HAP-1 (cell line): Measurements from ENCODE around the gene MT1F.

Experiments used
- DNase-seq, 2 experiments: peaks; one replicate each; pipeline ENCODE4 v3.0.0-alpha.2; 2016 to 2020; ENCODE audit warnings: low spot score in 2 of 2
- H3K27me3 ChIP-seq: fragments of 250-450 bp; sonication (Bioruptor Pico); 2 replicates; pipeline ENCODE4 v1.5.1; 2020; ENCODE audit warnings: low read depth, mild to moderate bottlenecking, moderate library complexity
- H3K36me3 ChIP-seq: fragments of 250-450 bp; sonication (Bioruptor Pico); replicated peaks from 2 replicates; pipeline ENCODE4 v1.5.1; 2020; ENCODE audit warnings: mild to moderate bottlenecking
- H3K4me1 ChIP-seq: fragments of 250-450 bp; sonication (Bioruptor Pico); 2 replicates; pipeline ENCODE4 v1.5.1; 2020; ENCODE audit warnings: mild to moderate bottlenecking
- H3K4me3 ChIP-seq: fragments of 250-450 bp; sonication (Bioruptor Pico); 2 replicates; pipeline ENCODE4 v1.5.1; 2020; ENCODE audit warnings: mild to moderate bottlenecking, moderate library complexity
- H3K9me3 ChIP-seq: fragments of 250-450 bp; sonication (Bioruptor Pico); 2 replicates; pipeline ENCODE4 v1.5.1; 2020; ENCODE audit warnings: mild to moderate bottlenecking, moderate library complexity
- in situ Hi-C: fragments of 300-500 bp; cut with MboI; formaldehyde crosslinking; loops from 3 replicates; pipeline ENCODE4 v1.14.3; 2020; ENCODE audit warnings: low sequenced_read_pairs, inconsistent platforms, mixed read lengths

The MT1F gene

DNA sequence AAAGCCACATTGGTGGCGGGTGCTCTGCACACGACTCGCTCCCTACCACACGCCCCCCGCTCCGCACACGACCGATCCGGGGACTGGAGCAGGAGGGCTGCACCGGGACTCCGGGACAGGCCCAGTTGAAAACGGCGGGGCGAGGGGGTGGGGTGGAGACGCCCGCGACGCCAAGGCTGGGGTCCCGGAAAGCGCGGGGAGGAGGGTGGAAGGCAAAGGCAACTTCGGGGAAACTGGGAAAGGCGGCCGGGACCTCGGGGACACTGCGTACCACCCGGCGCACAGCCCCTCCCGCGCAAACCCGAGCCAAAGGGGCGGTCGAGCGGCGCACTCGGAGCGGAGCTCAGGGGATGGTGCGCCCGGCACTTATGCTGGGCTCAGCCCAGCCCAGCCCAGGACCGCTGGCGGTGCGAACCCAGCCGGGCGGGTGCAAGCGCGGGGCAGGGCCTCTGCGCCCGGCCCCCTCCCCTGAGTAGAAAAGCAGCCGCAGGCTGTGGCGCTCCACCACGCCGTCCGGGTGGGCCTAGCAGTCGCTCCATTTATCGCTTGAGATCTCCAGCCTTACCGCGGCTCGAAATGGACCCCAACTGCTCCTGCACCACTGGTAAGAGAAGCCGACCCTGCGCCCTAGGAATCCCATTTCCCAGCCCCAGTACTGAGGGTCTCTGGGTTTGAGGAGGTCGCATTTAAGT is 25.5 kb upstream of the MT1F start, which contains the start of gene MT1M:
MT1M (plus strand) TSS at position 504 of the 692 bp plus-strand sequence; CDS start at position 577, 73 bp downstream.
- no peaks in the 10 kb centered on the region for H3K36me3 ChIP-seq
- H3K4me3 ChIP-seq: peak within 1 kb of the TSS; percentile 36
- no peaks in the 10 kb centered on the region for H3K9me3 ChIP-seq
- H3K4me1 ChIP-seq: peaks cover 18% of the 10 kb centered on the region
- in situ Hi-C loops: no loop called here
- DNase-seq: peak; percentile 54 to 71
- no peaks in the 10 kb centered on the region for H3K27me3 ChIP-seq

DNA sequence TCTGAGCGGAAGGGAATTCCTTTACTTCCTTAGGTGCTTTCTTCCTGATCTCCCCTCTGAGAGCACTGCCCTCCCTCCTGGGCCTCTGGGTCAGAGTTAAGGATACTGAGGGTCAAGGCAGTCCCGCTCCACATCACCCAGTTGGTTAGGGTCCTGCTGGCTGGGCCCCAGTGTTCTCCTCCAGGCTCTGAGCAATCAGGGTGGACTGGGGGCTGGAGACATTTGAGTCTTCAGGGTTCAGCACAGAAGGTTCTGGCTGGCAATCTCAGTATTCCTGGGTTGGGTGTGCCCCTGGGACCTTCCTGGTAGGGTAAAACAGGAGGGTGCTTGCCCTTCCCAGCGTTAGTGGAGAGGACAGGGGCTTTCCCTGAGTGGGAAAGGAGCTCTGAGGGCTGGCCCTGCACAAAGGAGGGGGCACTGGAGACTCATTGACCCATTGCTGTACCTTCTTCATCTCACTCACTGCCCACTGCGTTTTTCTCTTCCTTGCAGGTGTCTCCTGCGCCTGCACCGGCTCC is 24.9 kb upstream of the MT1F start:
- Histone ChIP-seq H3K9me3 (no peaks in the 10 kb centered on the region), H3K36me3 (no peaks in the 10 kb centered on the region), H3K4me1 (peaks cover 16% of the 10 kb centered on the region), H3K27me3 (no peaks in the 10 kb centered on the region), H3K4me3 (peak overlapping the region; percentile 36)
- in situ Hi-C loops: no loop called here
- no peak for DNase-seq

DNA sequence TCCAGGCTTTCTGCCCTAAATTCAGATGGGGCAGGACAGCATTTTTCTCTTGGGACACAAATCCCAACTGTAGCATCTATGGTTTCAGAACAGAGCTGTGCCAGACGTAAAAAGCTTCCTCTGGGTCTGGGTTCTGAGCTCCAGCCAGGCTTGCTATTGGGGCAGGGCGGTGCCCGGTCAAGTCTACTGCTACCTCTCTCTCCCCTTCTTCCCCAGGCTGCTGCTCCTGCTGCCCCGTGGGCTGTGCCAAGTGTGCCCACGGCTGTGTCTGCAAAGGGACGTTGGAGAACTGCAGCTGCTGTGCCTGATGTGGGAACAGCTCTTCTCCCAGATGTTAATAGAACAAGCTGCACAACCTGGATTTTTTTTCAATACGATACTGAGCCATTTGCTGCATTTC is 24.2 kb upstream of the MT1F start:
- DNase-seq: no peak
- H3K27me3 ChIP-seq: no peaks in the 10 kb centered on the region
- H3K4me3 ChIP-seq: no peak overlapping the region
- in situ Hi-C loops: no loop called here
- no peaks in the 10 kb centered on the region for H3K9me3 ChIP-seq
- no peaks in the 10 kb centered on the region for H3K36me3 ChIP-seq
- peaks cover 16% of the 10 kb centered on the region for H3K4me1 ChIP-seq

DNA sequence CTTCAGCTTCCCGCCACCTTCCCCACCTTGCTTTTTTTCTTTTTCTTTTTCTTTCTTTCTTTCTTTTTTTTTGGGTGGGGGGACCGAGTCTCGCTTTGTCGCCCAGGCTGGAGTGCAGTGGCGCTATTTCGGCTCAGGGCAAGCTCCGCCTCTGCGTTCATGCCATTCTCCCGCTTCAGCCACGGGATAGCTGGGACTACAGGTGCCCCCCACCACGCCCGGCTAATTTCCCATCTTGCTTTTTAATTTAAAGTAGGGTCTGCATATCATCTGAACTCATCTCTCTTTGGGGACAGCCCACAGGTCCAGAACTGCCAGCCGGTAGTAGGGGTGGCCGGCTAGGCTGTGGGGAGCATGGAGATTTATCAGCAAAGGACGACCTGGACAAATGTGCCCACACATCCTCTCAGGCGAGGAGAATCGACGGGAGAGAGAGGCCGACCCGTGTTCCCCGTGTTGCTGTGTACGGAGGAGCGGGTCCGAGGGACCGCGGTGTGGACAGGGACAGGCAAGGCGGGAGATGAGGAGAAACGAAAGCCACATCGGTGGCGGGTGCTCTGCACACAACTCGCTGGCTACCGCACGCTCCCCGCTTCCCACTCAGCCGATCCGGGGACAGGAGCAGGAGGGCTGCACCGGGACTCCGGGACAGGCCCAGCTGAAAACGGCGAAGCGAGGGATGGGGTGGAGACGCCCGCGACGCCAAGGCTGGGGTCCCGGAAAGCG is 22.9 kb upstream of the MT1F start:
- H3K4me1 ChIP-seq: peaks cover 16% of the 10 kb centered on the region
- no peaks in the 10 kb centered on the region for H3K9me3 ChIP-seq
- no peak overlapping the region for H3K4me3 ChIP-seq
- DNase-seq: no peak
- no peaks in the 10 kb centered on the region for H3K36me3 ChIP-seq
- no peaks in the 10 kb centered on the region for H3K27me3 ChIP-seq
- in situ Hi-C loops: no loop called here

DNA sequence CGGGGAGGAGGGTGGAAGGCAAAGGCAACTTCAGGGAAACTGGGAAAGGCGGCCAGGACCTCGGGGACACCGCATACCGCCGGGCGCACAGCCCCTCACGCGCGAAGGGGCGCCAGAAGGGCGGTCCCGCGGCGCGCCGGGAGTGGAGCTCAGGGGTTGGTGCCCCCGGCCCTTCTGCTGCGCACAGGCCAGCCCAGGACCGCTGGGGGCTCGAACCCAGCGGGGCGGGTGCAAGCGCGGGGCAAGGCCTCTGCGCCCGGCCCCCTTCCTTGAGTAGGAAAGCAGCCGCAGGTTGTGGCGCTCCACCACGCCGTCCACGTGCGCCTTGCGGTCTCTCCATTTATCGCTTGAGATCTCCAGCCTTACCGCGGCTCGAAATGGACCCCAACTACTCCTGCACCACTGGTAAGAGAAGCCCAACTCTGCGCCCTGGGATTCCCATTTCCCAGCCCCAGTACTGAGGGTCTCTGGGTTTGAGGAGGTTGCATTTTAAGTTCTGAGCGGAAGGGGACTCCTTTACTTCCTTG is 22.3 kb upstream of the MT1F start:
- in situ Hi-C loops: no loop called here
- Histone ChIP-seq H3K4me1 (peaks cover 16% of the 10 kb centered on the region), H3K27me3 (no peaks in the 10 kb centered on the region), H3K9me3 (no peaks in the 10 kb centered on the region), H3K36me3 (no peaks in the 10 kb centered on the region), H3K4me3 (no peak overlapping the region)
- no peak for DNase-seq

DNA sequence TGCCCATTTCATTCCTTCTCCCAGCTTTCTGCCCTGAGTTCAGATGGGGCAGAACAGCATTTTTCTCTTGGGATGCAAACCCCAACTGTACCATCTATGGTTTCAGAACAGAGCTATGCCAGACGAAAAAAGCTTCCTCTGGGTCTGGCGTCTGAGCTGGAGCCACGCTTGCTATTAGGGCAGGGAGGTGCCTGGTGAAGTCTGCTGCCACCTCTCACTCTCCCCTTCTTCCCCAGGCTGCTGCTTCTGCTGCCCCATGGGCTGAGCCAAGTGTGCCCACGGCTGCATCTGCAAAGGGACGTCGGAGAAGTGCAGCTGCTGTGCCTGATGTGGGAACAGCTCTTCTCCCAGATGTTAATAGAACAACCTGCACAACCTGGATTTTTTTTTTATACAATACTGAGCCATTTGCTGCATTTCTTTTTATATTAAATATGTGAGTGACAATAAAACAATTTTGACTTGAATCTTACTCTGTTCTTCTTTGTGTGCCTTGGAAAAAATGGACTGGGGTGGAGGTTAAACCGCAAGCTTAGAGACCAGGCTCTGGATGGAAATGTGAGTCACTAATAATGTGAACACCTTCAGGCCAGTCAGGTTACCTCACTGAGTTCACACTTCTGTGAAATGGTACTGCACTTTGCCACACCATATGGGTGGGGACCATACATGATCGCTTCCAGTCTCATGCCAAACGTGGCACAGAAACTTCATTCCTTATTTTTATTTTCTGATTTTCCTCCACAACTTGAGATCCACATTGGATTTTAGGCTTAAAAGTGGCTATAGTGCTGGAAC is 20.9 kb upstream of the MT1F start:
- in situ Hi-C loops: no loop called here
- no peaks in the 10 kb centered on the region for H3K27me3 ChIP-seq
- H3K36me3 ChIP-seq: no peaks in the 10 kb centered on the region
- H3K4me3 ChIP-seq: no peak overlapping the region
- H3K9me3 ChIP-seq: no peaks in the 10 kb centered on the region
- DNase-seq: no peak
- peaks cover 11% of the 10 kb centered on the region for H3K4me1 ChIP-seq

DNA sequence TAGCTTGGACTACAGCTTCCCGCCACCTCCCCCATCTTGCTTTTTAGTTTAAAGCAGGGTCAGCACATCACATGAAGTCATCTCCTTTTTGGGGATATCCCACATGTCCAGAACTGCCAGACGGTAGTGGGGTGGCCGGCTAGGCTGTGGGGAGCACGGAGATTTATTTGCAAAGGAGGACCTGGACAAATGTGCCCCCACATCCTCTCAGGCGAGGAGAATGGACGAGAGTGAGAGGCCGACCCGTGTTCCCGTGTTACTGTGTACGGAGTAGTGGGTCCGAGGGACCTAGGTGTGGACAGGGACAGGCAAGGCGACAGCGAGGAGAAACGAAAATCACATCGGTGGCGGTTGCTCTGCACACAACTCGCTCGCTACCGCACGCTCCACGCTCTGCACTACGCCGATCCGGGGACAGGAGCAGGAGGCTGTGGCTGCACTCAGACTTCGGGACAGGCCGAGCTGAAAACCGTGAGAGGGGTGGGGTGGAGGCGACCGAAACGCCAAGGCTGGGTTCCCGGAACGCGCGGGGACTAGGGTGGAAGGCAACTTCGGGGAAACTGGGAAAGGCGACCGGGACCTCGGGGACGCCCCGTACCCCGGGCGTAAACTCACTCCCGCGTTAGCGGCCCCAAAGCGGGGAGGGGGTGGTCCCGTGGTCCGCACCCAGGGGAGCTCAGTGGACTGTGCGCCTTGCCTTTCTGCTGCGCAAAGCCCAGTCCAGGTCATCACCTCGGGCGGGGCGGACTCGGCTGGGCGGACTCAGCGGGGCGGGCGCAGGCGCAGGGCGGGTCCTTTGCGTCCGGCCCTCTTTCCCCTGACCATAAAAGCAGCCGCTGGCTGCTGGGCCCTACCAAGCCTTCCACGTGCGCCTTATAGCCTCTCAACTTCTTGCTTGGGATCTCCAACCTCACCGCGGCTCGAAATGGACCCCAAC is 19.7 kb upstream of the MT1F start, which contains the start of gene MT1A:
MT1A (plus strand) TSS at position 853 of the 937 bp plus-strand sequence; CDS start at position 926, 73 bp downstream.
- H3K9me3 ChIP-seq: no peaks in the 10 kb centered on the region
- H3K36me3 ChIP-seq: no peaks in the 10 kb centered on the region
- H3K4me3 ChIP-seq: no peak within 1 kb of the TSS
- in situ Hi-C loops: no loop called here
- no peaks in the 10 kb centered on the region for H3K27me3 ChIP-seq
- H3K4me1 ChIP-seq: no peaks in the 10 kb centered on the region
- DNase-seq: no peak

DNA sequence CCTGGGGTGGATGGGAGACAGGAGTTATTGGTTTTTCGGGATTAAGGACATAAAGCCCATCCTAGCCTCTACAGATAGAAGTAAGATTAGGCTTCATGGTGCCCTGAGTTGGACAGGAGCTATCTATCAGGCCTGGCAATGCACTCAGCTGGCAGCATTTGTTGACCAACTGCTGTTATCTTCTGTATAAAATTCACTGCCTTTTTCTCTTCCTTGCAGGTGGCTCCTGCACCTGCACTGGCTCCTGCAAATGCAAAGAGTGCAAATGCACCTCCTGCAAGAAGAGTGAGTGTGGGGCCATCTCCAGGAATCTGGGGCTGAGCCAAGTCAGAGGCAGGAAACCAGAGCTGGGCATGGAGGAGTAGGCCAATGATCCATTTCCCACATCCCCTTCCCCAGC is 18.7 kb upstream of the MT1F start:
- Histone ChIP-seq H3K4me1 (no peaks in the 10 kb centered on the region), H3K4me3 (no peak overlapping the region), H3K9me3 (no peaks in the 10 kb centered on the region), H3K36me3 (no peaks in the 10 kb centered on the region), H3K27me3 (no peaks in the 10 kb centered on the region)
- no peak for DNase-seq
- in situ Hi-C loops: no loop called here

DNA sequence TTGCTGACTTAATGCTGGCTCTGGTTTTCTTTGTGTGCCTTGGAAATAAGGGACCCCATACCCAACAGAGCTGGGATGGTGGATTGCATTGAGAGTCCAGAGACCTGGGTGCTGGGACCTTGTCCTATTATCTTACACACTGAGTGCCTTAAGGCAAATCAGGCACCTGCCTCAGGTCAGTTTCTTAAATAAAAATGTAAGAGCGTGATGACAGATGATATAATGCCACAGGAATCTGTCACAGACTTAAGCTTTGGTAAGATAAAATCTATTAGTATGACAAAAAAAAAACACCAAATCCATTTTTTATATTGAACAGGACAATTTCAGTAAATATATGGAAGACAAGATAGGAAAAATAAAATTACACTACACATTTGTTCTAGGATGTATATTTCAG is 17.7 kb upstream of the MT1F start:
- Histone ChIP-seq H3K36me3 (no peaks in the 10 kb centered on the region), H3K27me3 (no peaks in the 10 kb centered on the region), H3K4me3 (no peak overlapping the region), H3K4me1 (no peaks in the 10 kb centered on the region), H3K9me3 (no peaks in the 10 kb centered on the region)
- DNase-seq: no peak
- in situ Hi-C loops: no loop called here

DNA sequence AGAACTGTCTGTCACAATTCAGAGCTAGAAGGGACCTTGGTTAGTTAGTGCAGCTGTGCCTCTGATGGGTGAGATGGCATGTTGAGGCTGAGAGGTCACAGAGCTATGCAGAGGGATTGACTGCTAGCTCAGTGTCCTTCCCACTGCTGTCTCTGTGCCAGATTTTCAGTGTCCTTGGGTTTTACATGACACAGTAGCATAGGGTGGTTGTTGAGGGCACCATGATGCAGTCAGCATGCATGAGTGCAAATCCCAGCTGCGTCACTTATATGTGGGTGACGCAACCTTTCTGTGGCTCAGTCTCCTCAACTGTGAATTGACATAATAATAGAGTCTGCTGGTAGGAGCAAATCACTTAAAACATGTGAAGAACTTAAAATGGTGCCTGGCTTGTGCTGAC is 16.6 kb upstream of the MT1F start:
- Histone ChIP-seq H3K9me3 (no peaks in the 10 kb centered on the region), H3K27me3 (no peaks in the 10 kb centered on the region), H3K4me1 (no peaks in the 10 kb centered on the region), H3K36me3 (no peaks in the 10 kb centered on the region), H3K4me3 (no peak overlapping the region)
- in situ Hi-C loops: no loop called here
- no peak for DNase-seq

DNA sequence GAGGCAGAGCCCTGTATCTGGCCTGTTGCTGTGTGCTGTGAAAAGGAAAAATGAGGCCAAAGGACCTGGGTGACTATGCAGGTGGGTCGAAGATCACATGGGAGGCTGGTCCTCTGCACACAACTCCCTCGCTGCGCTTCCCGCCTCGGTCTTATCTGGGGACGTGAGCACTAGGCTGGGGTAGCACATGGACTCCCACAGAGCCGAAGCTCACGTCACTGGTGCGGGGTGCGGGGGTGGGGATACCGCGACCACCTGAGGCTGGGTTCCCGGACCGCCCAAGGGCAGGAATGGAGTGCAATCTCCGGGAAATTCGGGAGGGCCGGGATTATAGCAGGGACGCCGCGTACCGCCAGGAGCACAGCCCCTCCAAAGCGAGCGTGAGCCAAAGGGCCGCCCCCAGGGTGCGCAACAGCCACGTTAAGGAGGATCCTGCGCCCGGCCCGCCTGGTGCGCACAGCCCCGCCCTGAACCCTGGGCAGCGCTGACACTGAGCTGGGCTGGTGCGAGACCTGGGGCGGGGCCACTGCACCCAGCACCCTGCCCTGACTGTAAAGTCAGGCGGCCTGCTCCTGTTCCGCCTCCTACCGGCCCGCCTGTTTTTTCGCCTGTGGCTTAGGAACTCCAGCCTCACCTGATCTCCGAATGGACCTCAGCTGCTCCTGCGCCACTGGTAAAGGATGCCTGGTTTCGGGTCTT is 14.5 kb upstream of the MT1F start:
- no peak for DNase-seq
- in situ Hi-C loops: no loop called here
- H3K4me3 ChIP-seq: no peak overlapping the region
- H3K9me3 ChIP-seq: no peaks in the 10 kb centered on the region
- H3K4me1 ChIP-seq: no peaks in the 10 kb centered on the region
- H3K36me3 ChIP-seq: no peaks in the 10 kb centered on the region
- H3K27me3 ChIP-seq: no peaks in the 10 kb centered on the region

DNA sequence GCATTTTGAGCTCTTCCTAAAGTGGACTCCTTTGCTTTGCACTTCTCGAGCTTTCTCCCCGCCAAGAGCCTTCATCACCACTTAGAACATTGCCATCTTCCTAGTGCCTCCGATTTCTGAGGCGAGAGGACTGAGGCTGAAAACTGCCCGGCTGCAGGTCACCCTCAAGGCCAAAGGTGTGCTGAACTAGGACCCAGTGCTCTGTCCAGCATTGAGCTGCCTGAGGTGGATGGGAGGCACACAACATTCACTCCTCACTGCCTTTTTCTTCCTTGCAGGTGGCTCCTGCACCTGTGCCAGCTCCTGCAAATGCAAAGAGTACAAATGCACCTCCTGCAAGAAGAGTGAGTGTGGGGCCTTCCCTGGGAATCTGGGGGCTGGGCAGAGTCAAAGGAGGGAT is 13.9 kb upstream of the MT1F start:
- H3K4me3 ChIP-seq: no peak overlapping the region
- in situ Hi-C loops: no loop called here
- no peaks in the 10 kb centered on the region for H3K9me3 ChIP-seq
- no peak for DNase-seq
- no peaks in the 10 kb centered on the region for H3K36me3 ChIP-seq
- no peaks in the 10 kb centered on the region for H3K4me1 ChIP-seq
- no peaks in the 10 kb centered on the region for H3K27me3 ChIP-seq
